ENCODE measurements around the gene OR2V1. TPM values are rescaled to one million over a fixed set of nuclear protein-coding genes. Genes with fewer than 3 reads are reported as not detected.
"Not testable (repeated sequence)": the region's sequence is repeated elsewhere in the genome, so short reads cannot be mapped to it uniquely, and the experiment has no call there.

OR2V1 gene
- total RNA-seq, 4 donors from 2014 or later: not detected

GRCh38 chr5:181107699-181108098, 23.3 kb downstream of the OR2V1 start:
- DNase-seq: no peak

GRCh38 chr5:181105391-181106025, 25.5 kb downstream of the OR2V1 start:
- DNase-seq (no peak), ATAC-seq (no peak)
- TF ChIP-seq POLR2A (IDR thresholded peaks at IDR 0.05): no peak
- TF ChIP-seq CTCF (IDR thresholded peaks at IDR 0.05 in 4 of 5, conservative IDR thresholded peaks at IDR 0.05 in 1 of 5): no peak
- Histone ChIP-seq H3K27ac (no peak overlapping the region), H3K36me3 (no peaks in the 10 kb centered on the region), H3K9me3 (no peaks in the 10 kb centered on the region), H3K4me1 (no peaks in the 10 kb centered on the region), H3K27me3 (peaks cover 29 to 32% (median 32%) of the 10 kb centered on the region in 3 donors), H3K4me3 (no peak overlapping the region)
- in situ Hi-C loops (cut with MboI; ENCODE audit: low sequenced_read_pairs in 4 of 4) (no loop called here), intact Hi-C loops (cut with DNase I; ENCODE audit: low total_unique reads) (no loop called here)

More at GRCh38 chr5:181107699-181108098, 23.3 kb downstream of the OR2V1 start:
- Histone ChIP-seq H3K27ac (no peak overlapping the region), H3K9me3 (no peaks in the 10 kb centered on the region), H3K4me3 (no peak overlapping the region), H3K27me3 (peaks cover 32 to 42% (median 37%) of the 10 kb centered on the region in 3 donors), H3K4me1 (no peaks in the 10 kb centered on the region), H3K36me3 (no peaks in the 10 kb centered on the region)
- intact Hi-C loops (cut with DNase I; ENCODE audit: low total_unique reads): no loop called here
- ATAC-seq: no peak
- in situ Hi-C loops (cut with MboI; ENCODE audit: low sequenced_read_pairs in 4 of 4): no loop called here
- TF ChIP-seq CTCF (IDR thresholded peaks at IDR 0.05 in 4 of 5, conservative IDR thresholded peaks at IDR 0.05 in 1 of 5): no peak
- no peak for TF ChIP-seq POLR2A (IDR thresholded peaks at IDR 0.05)

- H3K9me3 ChIP-seq; H3K27ac ChIP-seq; intact Hi-C loops (cut with DNase I; ENCODE audit: low total_unique reads); ATAC-seq; H3K4me1 ChIP-seq; H3K4me3 ChIP-seq; in situ Hi-C loops (cut with MboI; ENCODE audit: low sequenced_read_pairs in 4 of 4); H3K36me3 ChIP-seq; DNase-seq: not testable (repeated sequence)
- H3K27me3 ChIP-seq: peaks cover 29 to 39% (median 36%) of the 10 kb centered on the region in 3 donors
These were observed 26.2 kb downstream of the OR2V1 start for GRCh38 chr5:181104606-181105390.

GRCh38 chr5:181104259-181104568, 26.8 kb downstream of the OR2V1 start:
- H3K27ac ChIP-seq; H3K4me1 ChIP-seq; H3K4me3 ChIP-seq; H3K36me3 ChIP-seq; ATAC-seq; in situ Hi-C loops (cut with MboI; ENCODE audit: low sequenced_read_pairs in 4 of 4); DNase-seq; intact Hi-C loops (cut with DNase I; ENCODE audit: low total_unique reads); H3K9me3 ChIP-seq: not testable (repeated sequence)
- H3K27me3 ChIP-seq: peaks cover 30 to 45% (median 42%) of the 10 kb centered on the region in 3 donors

- DNase-seq; intact Hi-C loops (cut with DNase I; ENCODE audit: low total_unique reads); H3K36me3 ChIP-seq; in situ Hi-C loops (cut with MboI; ENCODE audit: low sequenced_read_pairs in 4 of 4); H3K4me1 ChIP-seq; H3K9me3 ChIP-seq; ATAC-seq; H3K27ac ChIP-seq; H3K4me3 ChIP-seq: not testable (repeated sequence)
- peaks cover 32 to 38% (median 33%) of the 10 kb centered on the region in 3 donors for H3K27me3 ChIP-seq
These were observed 28.9 kb downstream of the OR2V1 start for GRCh38 chr5:181101930-181102674.

- H3K36me3 ChIP-seq; H3K27ac ChIP-seq; ATAC-seq; intact Hi-C loops (cut with DNase I; ENCODE audit: low total_unique reads); H3K9me3 ChIP-seq; DNase-seq; H3K4me3 ChIP-seq; in situ Hi-C loops (cut with MboI; ENCODE audit: low sequenced_read_pairs in 4 of 4); H3K4me1 ChIP-seq: not testable (repeated sequence)
- peaks cover 22 to 34% (median 26%) of the 10 kb centered on the region in 3 donors for H3K27me3 ChIP-seq
These were observed 29.8 kb downstream of the OR2V1 start for GRCh38 chr5:181101030-181101641.
